OCI-LY7 (cell line): ENCODE results near the gene CAPN9.

Source experiments
- CTCF ChIP-seq: fragments of 200-600 bp; sonication (generic); conservative IDR thresholded peaks from 2 replicates; pipeline ENCODE4 v1.5.1; 2014; ENCODE audit warnings: mild to moderate bottlenecking, antibody characterized with exemption, low read length, moderate library complexity, mixed read lengths
- EZH2phosphoT487 ChIP-seq: fragments of 200-600 bp; sonication (generic); IDR thresholded peaks from 2 replicates; pipeline ENCODE4 v1.6.1; 2018; ENCODE audit warnings: low read depth, borderline replicate concordance, mild to moderate bottlenecking, mixed run types, antibody characterized with exemption, low read length, moderate library complexity, mixed read lengths

DNA sequence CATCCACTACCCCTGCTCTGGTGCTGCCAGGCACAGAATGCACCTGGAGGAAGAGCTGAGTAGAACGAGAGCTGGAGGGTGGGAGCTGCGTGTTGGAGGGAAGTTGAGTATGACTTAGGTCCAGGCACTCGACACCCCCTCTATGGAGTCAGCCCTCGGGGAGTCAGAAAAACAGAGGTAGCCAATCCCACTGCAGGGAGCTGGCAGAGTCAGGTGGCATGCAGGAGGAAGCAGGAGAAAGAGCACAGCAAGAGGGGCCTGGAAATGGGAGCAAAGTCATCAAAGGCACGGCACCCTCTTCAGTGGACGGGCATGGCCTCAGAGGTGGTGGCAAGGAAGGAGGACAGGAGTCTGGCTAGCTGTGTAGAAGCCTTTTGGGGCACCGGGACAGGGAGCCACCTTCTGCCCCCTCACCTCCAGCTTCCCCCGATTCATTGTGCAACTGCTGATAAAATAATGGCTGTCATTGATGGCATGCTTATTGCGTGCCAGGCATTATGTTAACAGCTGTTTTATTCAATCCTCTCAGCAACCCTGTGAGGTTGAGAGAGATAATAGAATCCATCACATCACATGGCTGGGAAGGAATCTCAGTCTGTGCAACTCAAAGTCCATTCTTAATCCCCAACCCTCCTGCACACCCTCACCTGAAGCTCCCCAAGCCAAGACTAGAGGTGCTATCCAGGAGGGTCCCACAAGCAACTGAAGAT, 79.1 kb downstream of the CAPN9 start:
- no peak for TF ChIP-seq CTCF
- TF ChIP-seq EZH2phosphoT487 = no peak
